ENCODE measurements around the gene ADAM33. TPM values are rescaled to one million over a fixed set of nuclear protein-coding genes. Genes with fewer than 3 reads are reported as not detected.

Gene ADAM33
- total and polyA plus RNA-seq, 4 donors = 0.11 to 1.2 (median 0.60) TPM

DNA sequence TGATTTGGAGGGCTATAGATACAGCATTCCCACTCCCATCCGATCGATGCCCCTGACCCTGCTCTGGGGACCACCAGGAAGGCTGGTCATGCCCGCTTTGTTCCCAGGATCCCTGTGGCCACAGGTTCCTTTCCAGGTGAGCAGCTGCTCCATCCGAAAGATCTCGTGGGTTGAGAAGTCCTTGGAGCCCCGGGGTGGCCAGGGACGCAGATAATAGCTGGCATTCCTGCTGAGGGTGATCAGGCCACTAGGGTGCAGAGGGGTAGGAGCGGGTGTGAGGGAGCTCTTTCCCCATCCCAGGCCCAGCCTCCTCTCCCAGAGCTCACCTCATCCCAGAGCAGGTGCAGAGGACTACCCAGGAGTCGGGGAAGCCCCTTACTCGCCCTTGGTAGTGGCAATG, 7.4 kb downstream of the ADAM33 start (continued):
- TF ChIP-seq, protein P1, sequence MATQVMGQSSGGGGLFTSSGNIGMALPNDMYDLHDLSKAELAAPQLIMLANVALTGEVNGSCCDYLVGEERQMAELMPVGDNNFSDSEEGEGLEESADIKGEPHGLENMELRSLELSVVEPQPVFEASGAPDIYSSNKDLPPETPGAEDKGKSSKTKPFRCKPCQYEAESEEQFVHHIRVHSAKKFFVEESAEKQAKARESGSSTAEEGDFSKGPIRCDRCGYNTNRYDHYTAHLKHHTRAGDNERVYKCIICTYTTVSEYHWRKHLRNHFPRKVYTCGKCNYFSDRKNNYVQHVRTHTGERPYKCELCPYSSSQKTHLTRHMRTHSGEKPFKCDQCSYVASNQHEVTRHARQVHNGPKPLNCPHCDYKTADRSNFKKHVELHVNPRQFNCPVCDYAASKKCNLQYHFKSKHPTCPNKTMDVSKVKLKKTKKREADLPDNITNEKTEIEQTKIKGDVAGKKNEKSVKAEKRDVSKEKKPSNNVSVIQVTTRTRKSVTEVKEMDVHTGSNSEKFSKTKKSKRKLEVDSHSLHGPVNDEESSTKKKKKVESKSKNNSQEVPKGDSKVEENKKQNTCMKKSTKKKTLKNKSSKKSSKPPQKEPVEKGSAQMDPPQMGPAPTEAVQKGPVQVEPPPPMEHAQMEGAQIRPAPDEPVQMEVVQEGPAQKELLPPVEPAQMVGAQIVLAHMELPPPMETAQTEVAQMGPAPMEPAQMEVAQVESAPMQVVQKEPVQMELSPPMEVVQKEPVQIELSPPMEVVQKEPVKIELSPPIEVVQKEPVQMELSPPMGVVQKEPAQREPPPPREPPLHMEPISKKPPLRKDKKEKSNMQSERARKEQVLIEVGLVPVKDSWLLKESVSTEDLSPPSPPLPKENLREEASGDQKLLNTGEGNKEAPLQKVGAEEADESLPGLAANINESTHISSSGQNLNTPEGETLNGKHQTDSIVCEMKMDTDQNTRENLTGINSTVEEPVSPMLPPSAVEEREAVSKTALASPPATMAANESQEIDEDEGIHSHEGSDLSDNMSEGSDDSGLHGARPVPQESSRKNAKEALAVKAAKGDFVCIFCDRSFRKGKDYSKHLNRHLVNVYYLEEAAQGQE (IDR thresholded peaks at IDR 0.05) = no peak
- TF ChIP-seq FOXA2 (IDR thresholded peaks at IDR 0.05) = no peak
- no peak for TF ChIP-seq FOXA1 (IDR thresholded peaks at IDR 0.05)
- no peak for TF ChIP-seq HNF4G (IDR thresholded peaks at IDR 0.05)

GRCh38 chr20:3673221-3674070, 8.4 kb downstream of the ADAM33 start:
- H3K27me3 ChIP-seq (ENCODE audit: control insufficient read depth in 4 of 4, insufficient read depth in 4 of 4, low read length in 3 of 4) = peaks cover 4 to 10% (median 6%) of the 10 kb centered on the region in 4 donors
- H3K27ac ChIP-seq (ENCODE audit: low read depth in 1 of 2, low read length in 2 of 2) = no peak overlapping the region
- H3K9me3 ChIP-seq (ENCODE audit: control insufficient read depth in 4 of 4, low read length in 3 of 4) = no peaks in the 10 kb centered on the region
- TF ChIP-seq SP1 (IDR thresholded peaks at IDR 0.05) (no peak), FOXA1 (IDR thresholded peaks at IDR 0.05) (no peak), TAF1 (conservative IDR thresholded peaks at IDR 0.05) (no peak), YY1 (IDR thresholded peaks at IDR 0.05) (no peak), NR2F2 (IDR thresholded peaks at IDR 0.05) (no peak), ZBTB33 (IDR thresholded peaks at IDR 0.05) (no peak), JUND (IDR thresholded peaks at IDR 0.05) (no peak), HNF4G (IDR thresholded peaks at IDR 0.05) (no peak), FOXA2 (IDR thresholded peaks at IDR 0.05) (no peak), RXRA (IDR thresholded peaks at IDR 0.05) (no peak), EGR1 (IDR thresholded peaks at IDR 0.05; ENCODE audit: low read depth in 2 of 2) (no peak), GABPA (IDR thresholded peaks at IDR 0.05 in 1 of 2, conservative IDR thresholded peaks at IDR 0.05 in 1 of 2) (no peak), HNF4A (conservative IDR thresholded peaks at IDR 0.05) (no peak), RAD21 (IDR thresholded peaks at IDR 0.05) (no peak)
- TF ChIP-seq, protein P2, sequence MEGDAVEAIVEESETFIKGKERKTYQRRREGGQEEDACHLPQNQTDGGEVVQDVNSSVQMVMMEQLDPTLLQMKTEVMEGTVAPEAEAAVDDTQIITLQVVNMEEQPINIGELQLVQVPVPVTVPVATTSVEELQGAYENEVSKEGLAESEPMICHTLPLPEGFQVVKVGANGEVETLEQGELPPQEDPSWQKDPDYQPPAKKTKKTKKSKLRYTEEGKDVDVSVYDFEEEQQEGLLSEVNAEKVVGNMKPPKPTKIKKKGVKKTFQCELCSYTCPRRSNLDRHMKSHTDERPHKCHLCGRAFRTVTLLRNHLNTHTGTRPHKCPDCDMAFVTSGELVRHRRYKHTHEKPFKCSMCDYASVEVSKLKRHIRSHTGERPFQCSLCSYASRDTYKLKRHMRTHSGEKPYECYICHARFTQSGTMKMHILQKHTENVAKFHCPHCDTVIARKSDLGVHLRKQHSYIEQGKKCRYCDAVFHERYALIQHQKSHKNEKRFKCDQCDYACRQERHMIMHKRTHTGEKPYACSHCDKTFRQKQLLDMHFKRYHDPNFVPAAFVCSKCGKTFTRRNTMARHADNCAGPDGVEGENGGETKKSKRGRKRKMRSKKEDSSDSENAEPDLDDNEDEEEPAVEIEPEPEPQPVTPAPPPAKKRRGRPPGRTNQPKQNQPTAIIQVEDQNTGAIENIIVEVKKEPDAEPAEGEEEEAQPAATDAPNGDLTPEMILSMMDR (IDR thresholded peaks at IDR 0.05; ENCODE audit: low read depth, low read length, missing input control) = no peak
- TF ChIP-seq, protein P1 (IDR thresholded peaks at IDR 0.05) = no peak
- TF ChIP-seq, protein P3, sequence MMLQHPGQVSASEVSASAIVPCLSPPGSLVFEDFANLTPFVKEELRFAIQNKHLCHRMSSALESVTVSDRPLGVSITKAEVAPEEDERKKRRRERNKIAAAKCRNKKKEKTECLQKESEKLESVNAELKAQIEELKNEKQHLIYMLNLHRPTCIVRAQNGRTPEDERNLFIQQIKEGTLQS (IDR thresholded peaks at IDR 0.05) = no peak
- TF ChIP-seq, protein P4, sequence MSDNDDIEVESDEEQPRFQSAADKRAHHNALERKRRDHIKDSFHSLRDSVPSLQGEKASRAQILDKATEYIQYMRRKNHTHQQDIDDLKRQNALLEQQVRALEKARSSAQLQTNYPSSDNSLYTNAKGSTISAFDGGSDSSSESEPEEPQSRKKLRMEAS (IDR thresholded peaks at IDR 0.05) = no peak
- H3K4me1 ChIP-seq (ENCODE audit: control insufficient read depth in 4 of 4, insufficient read depth in 4 of 4, low read length in 3 of 4) = peaks cover 0 to 10% (median 3%) of the 10 kb centered on the region in 4 donors
- no peaks in the 10 kb centered on the region for H3K36me3 ChIP-seq (ENCODE audit: control insufficient read depth in 4 of 4, insufficient read depth in 3 of 4, low read depth in 1 of 4, low read length in 3 of 4)
- H3K9ac ChIP-seq (ENCODE audit: low read depth in 1 of 2, low read length in 2 of 2) = no peak overlapping the region
- DNase-seq (ENCODE audit: low spot score) = no peak
- WGBS = 39% methylated on average over 90 of the region's 90 CpGs
- H3K4me3 ChIP-seq (ENCODE audit: low read depth in 1 of 3, low read length in 3 of 3) = no peak overlapping the region
